ENCODE data around the gene CHST5. TPM values are rescaled to one million over a fixed set of nuclear protein-coding genes. Genes with fewer than 3 reads are reported as not detected.
"Not testable (repeated sequence)": the region's sequence is repeated elsewhere in the genome, so short reads cannot be mapped to it uniquely, and the experiment has no call there.

The CHST5 gene
- total and polyA plus RNA-seq, 12 donors: 0.06 to 0.68 (median 0.32) TPM; not detected in 3

DNA sequence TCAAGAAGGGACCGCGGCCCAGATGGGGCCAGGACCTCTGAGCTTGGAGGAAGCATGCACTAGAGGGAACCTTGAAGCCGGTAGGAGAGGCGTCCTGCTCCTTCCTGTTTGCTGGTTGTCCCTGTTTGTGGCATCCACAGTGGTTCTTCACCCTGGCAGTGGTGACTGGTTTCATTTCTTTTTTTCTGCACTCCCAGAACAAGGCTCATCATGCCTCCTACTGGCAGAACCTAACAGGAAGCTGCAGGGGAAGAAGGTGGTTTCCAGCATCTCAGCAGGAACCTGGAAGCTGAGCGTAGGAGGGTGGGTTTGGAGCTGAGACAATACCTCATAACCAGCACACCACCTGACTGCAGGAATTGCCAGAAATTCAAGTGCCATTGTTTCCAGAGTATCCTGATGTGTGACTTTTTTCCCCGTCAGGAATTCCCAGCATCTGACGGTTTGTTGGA is 14.3 kb upstream of the CHST5 start:
- no peaks in the 10 kb centered on the region for H3K27me3 ChIP-seq
- H3K27ac ChIP-seq: no peak overlapping the region
- peak in 6 of 7 donors; percentile 22 to 65 (median 41) for DNase-seq
- no peak overlapping the region for H3K4me3 ChIP-seq
- intact Hi-C loops (cut with DNase I): no loop called here
- TF ChIP-seq POLR2A (IDR thresholded peaks at IDR 0.05): no peak
- TF ChIP-seq, protein P1, sequence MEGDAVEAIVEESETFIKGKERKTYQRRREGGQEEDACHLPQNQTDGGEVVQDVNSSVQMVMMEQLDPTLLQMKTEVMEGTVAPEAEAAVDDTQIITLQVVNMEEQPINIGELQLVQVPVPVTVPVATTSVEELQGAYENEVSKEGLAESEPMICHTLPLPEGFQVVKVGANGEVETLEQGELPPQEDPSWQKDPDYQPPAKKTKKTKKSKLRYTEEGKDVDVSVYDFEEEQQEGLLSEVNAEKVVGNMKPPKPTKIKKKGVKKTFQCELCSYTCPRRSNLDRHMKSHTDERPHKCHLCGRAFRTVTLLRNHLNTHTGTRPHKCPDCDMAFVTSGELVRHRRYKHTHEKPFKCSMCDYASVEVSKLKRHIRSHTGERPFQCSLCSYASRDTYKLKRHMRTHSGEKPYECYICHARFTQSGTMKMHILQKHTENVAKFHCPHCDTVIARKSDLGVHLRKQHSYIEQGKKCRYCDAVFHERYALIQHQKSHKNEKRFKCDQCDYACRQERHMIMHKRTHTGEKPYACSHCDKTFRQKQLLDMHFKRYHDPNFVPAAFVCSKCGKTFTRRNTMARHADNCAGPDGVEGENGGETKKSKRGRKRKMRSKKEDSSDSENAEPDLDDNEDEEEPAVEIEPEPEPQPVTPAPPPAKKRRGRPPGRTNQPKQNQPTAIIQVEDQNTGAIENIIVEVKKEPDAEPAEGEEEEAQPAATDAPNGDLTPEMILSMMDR (IDR thresholded peaks at IDR 0.05): peak; percentile 9 to 49 (median 39)
- H3K9me3 ChIP-seq (replicated peaks in 1 of 3): no peaks in the 10 kb centered on the region
- WGBS, 4 donors: 73 to 78% (median 76%) methylated on average over 7 of the region's 7 CpGs
- peaks cover 0 to 8% of the 10 kb centered on the region in 2 donors for H3K4me1 ChIP-seq (replicated peaks in 1 of 2)
- no peaks in the 10 kb centered on the region for H3K36me3 ChIP-seq (replicated peaks in 1 of 2)

DNA sequence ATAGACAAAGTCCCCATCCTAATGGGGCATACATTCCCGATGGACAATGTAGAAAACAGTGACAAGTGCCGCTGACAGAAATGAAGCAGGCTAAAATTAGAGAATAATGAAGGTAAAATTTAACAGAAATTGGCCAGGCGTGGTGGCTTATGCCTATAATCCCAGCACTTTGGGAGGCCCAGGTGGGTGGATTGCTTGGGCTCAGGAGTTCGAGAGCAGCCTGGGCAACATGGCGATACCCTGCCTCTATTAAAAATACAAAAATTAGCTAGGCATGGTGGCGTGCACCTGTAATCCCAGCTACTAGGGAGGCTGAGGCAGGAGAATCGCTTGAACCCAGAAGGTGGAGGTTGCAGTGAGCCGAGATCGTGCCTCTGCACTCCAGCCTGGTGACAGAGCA is 12.5 kb upstream of the CHST5 start:
- intact Hi-C loops (cut with DNase I); H3K27ac ChIP-seq; H3K36me3 ChIP-seq (replicated peaks in 1 of 2); H3K27me3 ChIP-seq; DNase-seq; H3K4me1 ChIP-seq (replicated peaks in 1 of 2); H3K4me3 ChIP-seq; H3K9me3 ChIP-seq (replicated peaks in 1 of 3): not testable (repeated sequence)
- WGBS, 4 donors: 94 to 96% (median 95%) methylated on average over 9 of the region's 9 CpGs

DNA sequence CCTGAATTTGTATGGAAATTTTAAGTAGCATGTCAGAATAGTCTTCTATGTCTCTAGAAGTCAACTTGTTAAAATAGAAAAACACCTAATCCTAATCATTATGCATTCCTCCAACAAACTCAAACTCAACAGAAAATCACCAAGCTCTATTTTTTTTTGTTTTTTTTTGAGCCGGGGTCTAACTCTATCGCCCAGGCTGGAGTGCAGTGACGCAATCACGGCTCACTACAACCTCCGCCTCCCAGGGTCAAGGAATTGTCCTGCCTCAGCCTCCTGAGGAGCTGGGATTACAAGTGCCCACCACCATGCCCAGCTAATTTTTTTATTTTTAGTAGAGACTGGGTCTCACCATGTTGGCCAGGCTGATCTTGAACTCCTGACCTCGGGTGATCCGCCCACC is 10.4 kb upstream of the CHST5 start:
- H3K4me3 ChIP-seq: no peak overlapping the region
- H3K27me3 ChIP-seq: no peaks in the 10 kb centered on the region
- H3K27ac ChIP-seq: no peak overlapping the region
- no peak for DNase-seq
- intact Hi-C loops (cut with DNase I): no loop called here
- H3K9me3 ChIP-seq (replicated peaks in 1 of 3): no peaks in the 10 kb centered on the region
- no peaks in the 10 kb centered on the region for H3K36me3 ChIP-seq (replicated peaks in 1 of 2)
- 86 to 93% (median 89%) methylated on average over 7 of the region's 7 CpGs for WGBS, 4 donors
- no peaks in the 10 kb centered on the region for H3K4me1 ChIP-seq (replicated peaks in 1 of 2)
- TF ChIP-seq POLR2A (IDR thresholded peaks at IDR 0.05): no peak
- TF ChIP-seq, protein P1 (IDR thresholded peaks at IDR 0.05): no peak

DNA sequence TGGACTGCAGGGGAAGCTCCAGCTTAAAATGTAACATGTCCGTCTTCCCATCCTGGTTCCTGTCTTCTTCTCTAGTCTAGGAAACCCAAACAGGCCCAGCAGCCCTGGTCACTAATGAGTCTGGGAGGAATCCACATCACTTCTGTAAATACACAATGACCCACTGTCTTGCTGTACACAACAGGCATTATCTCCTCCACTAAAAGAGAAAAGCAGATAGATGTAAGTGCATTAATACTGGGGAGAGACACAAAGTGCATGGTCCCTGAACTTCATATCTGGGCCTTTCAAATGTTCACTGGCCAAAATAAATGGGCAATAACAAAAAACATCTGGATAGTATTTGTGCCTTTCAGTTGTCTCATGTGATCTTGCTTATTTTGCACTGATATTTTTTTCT is 10.0 kb upstream of the CHST5 start:
- WGBS, 4 donors: 100% methylated on average over 1 of the region's 1 CpG; no CpG with 5 or more reads in 2 of the 4 donors
- DNase-seq; intact Hi-C loops (cut with DNase I); H3K4me3 ChIP-seq; H3K4me1 ChIP-seq (replicated peaks in 1 of 2); H3K27ac ChIP-seq; H3K9me3 ChIP-seq (replicated peaks in 1 of 3); H3K36me3 ChIP-seq (replicated peaks in 1 of 2); H3K27me3 ChIP-seq: not testable (repeated sequence)

DNA sequence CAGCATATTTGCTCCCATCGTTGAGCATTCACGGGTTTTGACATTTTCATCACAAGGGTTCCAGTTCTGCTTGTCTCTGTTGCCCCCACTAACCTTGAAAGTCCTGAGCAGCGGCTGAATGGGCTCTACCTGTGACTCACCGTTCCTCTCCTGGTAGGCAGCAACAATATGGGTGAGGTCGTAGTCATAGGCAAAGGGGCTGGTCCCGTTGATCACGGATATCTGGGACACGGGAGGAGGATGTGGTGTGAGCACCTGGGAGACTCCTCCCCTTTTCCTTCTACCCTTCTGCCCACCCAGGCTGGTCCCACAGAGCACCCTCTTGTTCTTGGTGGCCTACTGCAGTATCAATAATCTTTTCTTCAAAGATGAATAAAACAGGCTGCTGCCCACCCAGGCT is 6.6 kb upstream of the CHST5 start:
- H3K27ac ChIP-seq; H3K4me3 ChIP-seq; H3K4me1 ChIP-seq (replicated peaks in 1 of 2); H3K36me3 ChIP-seq (replicated peaks in 1 of 2); H3K27me3 ChIP-seq; H3K9me3 ChIP-seq (replicated peaks in 1 of 3); DNase-seq; intact Hi-C loops (cut with DNase I): not testable (repeated sequence)
- WGBS, 4 donors: 88 to 93% (median 89%) methylated on average over 7 to 8 of the region's 8 CpGs

DNA sequence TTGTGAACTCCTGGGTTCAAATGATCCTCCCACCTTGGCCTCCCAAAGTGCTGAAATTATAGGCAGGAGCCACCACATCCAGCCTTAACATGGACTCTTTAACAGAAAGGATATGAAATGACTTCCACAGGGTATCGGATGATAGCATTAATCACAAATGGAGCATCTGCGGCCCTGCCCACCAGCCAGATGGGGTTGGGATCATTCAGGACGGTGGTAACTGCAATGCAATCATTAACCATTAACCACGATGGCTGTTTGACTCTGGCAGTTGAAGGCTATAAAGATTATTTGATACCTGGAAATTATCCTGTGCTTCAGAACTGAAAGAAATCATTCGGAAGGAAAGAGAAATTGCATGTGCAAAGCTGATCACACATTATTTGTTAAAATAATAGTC is 5.3 kb upstream of the CHST5 start:
- 91 to 97% (median 93%) methylated on average over 5 of the region's 5 CpGs for WGBS, 4 donors
- H3K4me3 ChIP-seq: no peak overlapping the region
- H3K27ac ChIP-seq: no peak overlapping the region
- H3K4me1 ChIP-seq (replicated peaks in 1 of 2): no peaks in the 10 kb centered on the region
- no peak for DNase-seq
- no peaks in the 10 kb centered on the region for H3K9me3 ChIP-seq (replicated peaks in 1 of 3)
- no peaks in the 10 kb centered on the region for H3K27me3 ChIP-seq
- intact Hi-C loops (cut with DNase I): no loop called here
- TF ChIP-seq POLR2A (IDR thresholded peaks at IDR 0.05): no peak
- TF ChIP-seq, protein P1 (IDR thresholded peaks at IDR 0.05): no peak
- no peaks in the 10 kb centered on the region for H3K36me3 ChIP-seq (replicated peaks in 1 of 2)

DNA sequence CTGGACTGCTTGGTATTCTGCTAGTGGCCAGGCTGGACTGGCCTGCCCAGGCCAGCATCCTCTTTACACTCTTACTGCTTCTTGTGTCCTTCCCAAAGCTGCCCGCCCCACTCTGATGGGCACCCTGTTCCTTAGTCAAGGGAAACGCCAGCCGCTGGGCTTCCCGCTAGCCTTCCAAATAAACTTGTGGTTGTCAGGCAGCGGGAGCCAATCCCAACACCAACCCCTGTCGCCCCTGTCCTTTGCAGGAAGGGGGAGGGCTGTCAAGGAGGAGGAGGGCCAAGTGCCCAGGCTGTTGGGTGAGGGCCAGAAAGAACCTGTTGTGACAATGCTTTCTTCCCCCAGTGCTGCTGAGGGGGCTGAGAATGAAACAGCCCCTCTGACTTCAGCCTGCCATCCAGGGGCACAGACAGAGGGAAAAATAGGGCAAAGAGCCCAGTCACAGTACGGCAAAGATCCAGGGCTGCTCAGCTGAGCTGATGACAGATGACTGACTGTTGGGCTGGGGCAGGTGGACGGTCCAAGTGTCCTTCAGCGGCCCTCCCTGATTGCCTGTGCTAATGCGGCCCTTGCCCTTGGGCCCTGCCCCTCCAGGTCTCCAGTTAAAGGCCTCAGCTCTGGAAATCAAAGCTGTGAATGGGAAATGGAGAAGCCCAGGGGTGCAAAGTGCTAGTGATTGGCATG is 3.1 kb upstream of the CHST5 start:
- H3K27ac ChIP-seq; H3K36me3 ChIP-seq (replicated peaks in 1 of 2); H3K4me3 ChIP-seq; intact Hi-C loops (cut with DNase I); H3K27me3 ChIP-seq; H3K4me1 ChIP-seq (replicated peaks in 1 of 2); H3K9me3 ChIP-seq (replicated peaks in 1 of 3): not testable (repeated sequence)
- DNase-seq: peak in 2 of 7 donors; percentile 7 to 34
- 53 to 75% (median 66%) methylated on average over 2 to 8 of the region's 10 CpGs for WGBS, 4 donors

All from adrenal gland (tissue), 12 donors.